HUDEP-2 (cell line): ENCODE measurements around the gene LIN7A.
"Not testable (repeated sequence)": the region's sequence is repeated elsewhere in the genome, so short reads cannot be mapped to it uniquely, and the experiment has no call there.

Source experiments
- DNase-seq, 76 experiments: peaks; one replicate each; lab custom pipeline; 2025; ENCODE audit not compliant: unreplicated experiment in 76 of 76; lab: John Stamatoyannopoulos, UW

Gene LIN7A

GRCh38 chr12:80814453-80814852 lies 123.3 kb downstream of the LIN7A start:
- no peak for DNase-seq

GRCh38 chr12:80813820-80814219 lies 123.9 kb downstream of the LIN7A start:
- DNase-seq = no peak

GRCh38 chr12:80811957-80812708 lies 125.6 kb downstream of the LIN7A start:
- DNase-seq = no peak

- no peak for DNase-seq
Observed at GRCh38 chr12:80810874-80811273, 126.9 kb downstream of the LIN7A start.

GRCh38 chr12:80807640-80808288 lies 130.0 kb downstream of the LIN7A start:
- DNase-seq = no peak

GRCh38 chr12:80805106-80805505 lies 132.6 kb downstream of the LIN7A start:
- DNase-seq = no peak

- no peak for DNase-seq
Observed at GRCh38 chr12:80802652-80803400, 134.9 kb downstream of the LIN7A start.

- no peak for DNase-seq
Observed at GRCh38 chr12:80798281-80798680, 139.5 kb downstream of the LIN7A start.

- no peak for DNase-seq
Observed at GRCh38 chr12:80794551-80794950, 143.2 kb downstream of the LIN7A start.

- DNase-seq = no peak
Observed at GRCh38 chr12:80792861-80793260, 144.9 kb downstream of the LIN7A start.

- no peak for DNase-seq
Observed at GRCh38 chr12:80791863-80792262, 145.9 kb downstream of the LIN7A start.

GRCh38 chr12:80788407-80788806 lies 149.3 kb downstream of the LIN7A start:
- DNase-seq = not testable (repeated sequence)

- not testable (repeated sequence) for DNase-seq
Observed at GRCh38 chr12:80782963-80783470, 154.7 kb downstream of the LIN7A start.

GRCh38 chr12:80781313-80781712 lies 156.4 kb downstream of the LIN7A start:
- no peak for DNase-seq

- DNase-seq = no peak
Observed at GRCh38 chr12:80780746-80781145, 157.0 kb downstream of the LIN7A start.

- DNase-seq = peak in 74 of 76 experiments; percentile 8 to 92 (median 72)
Observed at GRCh38 chr12:80778005-80778541, 159.7 kb downstream of the LIN7A start.

- DNase-seq = no peak
Observed at GRCh38 chr12:80777587-80777986, 160.1 kb downstream of the LIN7A start.

- peak in 17 of 76 experiments; percentile 5 to 65 (median 37) for DNase-seq
Observed at GRCh38 chr12:80776706-80777105, 161.0 kb downstream of the LIN7A start.

GRCh38 chr12:80770958-80771357 lies 166.8 kb downstream of the LIN7A start:
- DNase-seq = no peak

- no peak for DNase-seq
Observed at GRCh38 chr12:80769553-80770140, 168.1 kb downstream of the LIN7A start.

- no peak for DNase-seq
Observed at GRCh38 chr12:80766897-80767296, 170.8 kb downstream of the LIN7A start.
